Glomerular visceral epithelial cell (primary cell): Measurements from ENCODE around the gene CIZ1.
"Not testable (repeated sequence)": the region's sequence is repeated elsewhere in the genome, so short reads cannot be mapped to it uniquely, and the experiment has no call there.

Source experiments
- DNase-seq: peaks from one replicate; pipeline ENCODE4 v3.0.0-alpha.2; 2016; ENCODE audit errors: extremely low spot score

Gene CIZ1

GRCh38 chr9:128145951-128146351, 45.4 kb downstream of the CIZ1 start:
- no peak for DNase-seq

DNA sequence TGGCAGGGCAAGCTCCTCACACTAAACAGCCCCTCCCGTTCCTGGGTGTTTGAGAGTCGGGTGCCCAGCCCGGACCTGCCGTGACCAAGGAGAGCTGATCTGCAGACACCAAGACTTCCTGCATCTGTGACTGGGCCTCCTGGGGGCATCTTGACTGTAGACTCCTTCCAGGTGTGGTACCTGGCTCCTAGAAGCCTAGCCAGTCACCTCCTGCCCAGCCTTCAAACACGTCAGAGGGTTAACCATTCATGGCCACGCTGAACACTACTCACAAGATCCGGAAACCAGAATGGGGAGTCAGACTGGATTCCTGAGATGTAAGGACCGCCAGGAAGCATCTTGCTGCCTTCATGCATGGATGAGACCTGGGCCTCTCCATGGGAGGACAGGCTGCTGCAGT, 45.8 kb downstream of the CIZ1 start:
- DNase-seq: no peak

DNA sequence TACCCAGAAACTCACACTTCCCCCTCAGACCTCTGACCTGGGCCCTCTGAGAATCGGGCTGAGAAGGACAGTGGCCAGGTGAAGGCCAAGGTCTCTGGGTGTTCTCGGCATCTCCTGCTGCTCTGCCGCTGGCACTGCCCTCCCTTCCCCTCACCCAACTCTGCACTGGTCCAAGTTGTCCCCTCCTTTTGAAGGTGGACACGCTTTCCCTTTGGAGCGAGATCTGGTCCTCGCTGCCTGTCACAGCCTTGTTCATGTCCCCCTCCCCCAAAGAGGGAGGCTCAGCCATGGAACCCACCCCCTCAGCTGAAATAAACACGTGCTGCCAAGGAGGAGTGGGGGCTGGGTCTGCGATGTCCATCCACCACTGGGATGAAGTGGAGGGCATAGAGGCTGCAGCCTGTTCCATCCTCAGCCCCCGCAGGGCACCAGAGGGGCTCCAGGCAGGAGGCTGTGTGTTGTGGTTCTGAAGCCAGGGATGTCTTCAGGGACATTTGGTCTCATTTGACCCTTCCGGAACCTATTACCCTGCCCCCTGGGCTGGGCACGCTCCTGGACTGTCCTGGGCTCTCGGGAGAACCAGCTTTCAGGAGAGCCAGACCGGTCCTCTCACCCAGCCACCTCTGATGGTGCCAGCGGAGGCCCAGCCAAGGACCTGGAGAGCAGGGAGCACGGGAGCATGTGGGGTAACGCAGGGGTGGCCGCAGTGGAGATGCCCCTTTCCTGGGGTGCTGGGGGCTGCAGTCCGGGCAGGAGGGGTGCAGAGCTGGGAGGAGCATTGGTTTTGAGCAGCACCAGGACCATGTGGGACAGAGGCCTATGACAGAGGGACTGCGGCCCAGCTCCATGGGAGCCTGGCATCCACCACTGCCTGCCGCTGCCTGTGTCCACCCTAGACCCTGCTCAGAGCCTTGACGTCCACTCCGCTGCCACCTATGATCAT, 46.9 kb downstream of the CIZ1 start:
- no peak for DNase-seq

DNA sequence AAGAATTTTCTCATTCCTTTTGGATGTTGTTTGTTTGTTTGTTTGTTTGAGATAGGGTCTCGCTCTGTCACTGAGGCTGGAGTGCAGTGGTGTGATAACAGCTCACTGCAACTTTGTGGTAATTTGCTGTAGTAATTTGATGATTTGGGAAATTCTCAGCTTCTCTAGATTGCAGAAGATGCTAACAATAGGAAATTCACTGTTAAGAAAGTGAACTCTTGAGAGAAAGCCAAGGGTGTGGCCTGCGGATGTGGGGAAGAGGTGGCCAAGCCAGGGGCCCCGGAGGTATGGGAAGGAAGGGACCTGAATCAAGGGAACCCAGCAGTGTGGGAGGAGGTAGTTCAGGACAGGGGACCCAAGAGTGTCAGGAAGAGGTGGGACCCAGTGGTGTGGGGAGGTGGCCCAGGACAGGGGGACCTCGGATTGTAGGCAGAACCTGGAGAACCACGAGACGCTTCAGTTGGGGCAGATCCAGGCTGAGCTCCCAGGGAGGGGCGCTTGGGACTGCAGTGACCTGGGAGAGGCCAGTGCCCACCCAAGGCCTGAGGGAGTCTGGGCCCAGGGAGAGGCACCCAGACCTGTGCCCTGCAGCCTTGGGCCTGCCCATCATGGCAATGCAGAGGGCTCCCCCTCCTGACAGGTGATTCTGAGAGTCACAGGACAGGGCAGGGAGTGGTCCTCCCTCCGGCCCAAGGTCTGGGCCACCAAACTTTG, 47.7 kb downstream of the CIZ1 start:
- no peak for DNase-seq

GRCh38 chr9:128142596-128142995, 48.8 kb downstream of the CIZ1 start:
- DNase-seq: no peak

DNA sequence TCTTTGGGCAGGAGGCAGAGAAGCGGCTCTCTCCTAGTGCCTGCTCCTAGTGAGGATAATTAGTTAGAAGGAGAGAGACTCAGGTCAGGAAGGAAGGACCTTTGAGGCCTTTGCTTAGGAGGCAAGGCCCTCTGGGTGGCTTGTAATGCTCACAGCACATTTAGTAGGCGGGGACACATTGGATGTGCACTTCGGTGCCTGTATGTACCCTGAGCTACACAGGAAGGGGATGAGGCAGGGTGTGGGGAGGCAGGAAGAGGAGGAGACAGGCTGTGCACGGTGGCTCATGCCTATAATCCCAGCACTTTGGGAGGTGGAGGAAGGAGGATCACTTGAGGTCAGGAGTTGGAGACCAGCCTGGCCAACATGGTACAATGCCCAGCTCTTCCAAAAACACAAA, 49.3 kb downstream of the CIZ1 start:
- DNase-seq: no peak

DNA sequence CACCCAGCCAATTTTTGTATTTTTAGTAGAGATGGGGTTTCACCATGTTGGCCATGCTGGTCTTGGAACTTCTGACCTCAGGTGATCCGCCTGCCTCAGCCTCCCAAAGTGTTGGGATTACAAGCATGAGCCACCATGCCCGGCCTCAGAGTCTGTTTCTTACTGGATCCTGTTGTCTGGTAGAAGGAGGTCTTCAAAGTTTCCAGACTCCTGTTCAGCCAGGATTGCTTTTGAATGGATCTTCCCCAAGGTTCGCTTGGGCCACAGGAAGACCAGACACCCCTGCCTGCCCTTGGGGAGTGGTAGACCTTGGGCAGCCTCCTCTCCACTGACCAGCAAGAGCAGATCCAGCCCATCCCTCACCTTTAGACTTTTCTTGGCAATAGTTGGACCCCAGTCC, 49.8 kb downstream of the CIZ1 start:
- no peak for DNase-seq

GRCh38 chr9:128139621-128140020, 51.8 kb downstream of the CIZ1 start:
- DNase-seq: no peak

DNA sequence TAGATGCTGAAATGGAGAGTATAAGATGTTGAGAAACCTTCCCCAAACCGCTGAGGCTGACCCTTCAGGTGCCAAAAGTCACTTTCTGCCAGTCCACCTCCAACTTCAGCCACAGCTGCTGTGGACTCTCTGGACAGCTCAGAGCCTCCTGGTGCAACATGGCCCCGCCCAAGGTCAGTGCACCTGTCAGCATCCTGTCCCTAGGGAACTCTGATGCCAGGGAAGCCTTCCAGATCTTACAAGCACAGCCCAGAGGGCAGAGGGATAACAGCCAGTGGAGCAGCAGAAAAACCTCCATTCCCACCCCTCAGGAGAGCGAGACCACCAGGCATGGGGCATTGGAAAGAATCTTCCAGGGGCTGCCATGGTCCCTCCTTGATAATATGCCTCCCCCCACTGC, 53.4 kb downstream of the CIZ1 start:
- DNase-seq: no peak

DNA sequence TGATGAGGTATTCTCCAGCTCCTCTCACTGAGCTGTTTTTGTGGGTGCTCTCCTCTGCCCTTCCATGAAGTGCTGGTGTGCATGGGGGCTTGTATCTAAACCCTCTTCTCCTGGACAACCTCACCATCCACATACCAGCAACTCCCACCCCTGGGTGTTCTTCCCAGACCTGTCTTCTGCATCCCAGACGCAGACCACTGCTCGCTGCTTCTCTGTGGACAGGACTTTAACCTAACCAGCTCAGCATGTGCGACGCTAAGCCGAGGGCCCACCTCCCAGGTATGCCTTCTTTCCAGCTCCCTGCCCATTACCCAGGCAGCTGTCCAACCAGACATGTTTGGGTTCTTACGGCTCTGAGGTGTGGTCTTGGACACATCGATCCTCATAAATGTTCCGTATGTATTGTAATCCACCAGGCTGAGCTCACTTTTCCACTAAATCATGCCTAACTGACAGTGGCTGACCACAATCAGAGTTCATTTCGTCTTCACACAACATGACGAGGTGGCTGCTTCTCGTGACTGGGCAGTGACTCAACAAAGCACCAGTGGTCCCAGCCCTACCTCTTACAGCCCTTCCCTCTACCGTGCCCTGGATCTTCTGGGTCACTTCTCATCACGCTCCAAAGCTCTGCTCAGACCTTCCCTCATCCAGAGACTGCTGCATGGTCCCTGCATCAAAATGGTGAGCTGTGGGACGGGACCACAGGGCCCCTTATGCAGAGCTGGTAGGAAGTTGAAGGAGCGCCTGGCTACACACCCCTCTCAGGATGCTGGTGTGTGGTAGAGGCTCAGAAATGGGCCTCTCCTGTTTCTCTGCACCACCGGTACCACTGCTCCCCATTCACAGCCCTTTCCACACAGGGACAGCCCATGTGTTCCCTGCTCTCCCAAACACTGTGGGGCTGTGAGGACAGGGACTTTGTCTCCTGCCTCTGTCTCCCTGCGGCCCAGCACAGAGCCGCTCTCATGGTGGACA, 54.3 kb downstream of the CIZ1 start:
- peak; percentile 91 for DNase-seq

DNA sequence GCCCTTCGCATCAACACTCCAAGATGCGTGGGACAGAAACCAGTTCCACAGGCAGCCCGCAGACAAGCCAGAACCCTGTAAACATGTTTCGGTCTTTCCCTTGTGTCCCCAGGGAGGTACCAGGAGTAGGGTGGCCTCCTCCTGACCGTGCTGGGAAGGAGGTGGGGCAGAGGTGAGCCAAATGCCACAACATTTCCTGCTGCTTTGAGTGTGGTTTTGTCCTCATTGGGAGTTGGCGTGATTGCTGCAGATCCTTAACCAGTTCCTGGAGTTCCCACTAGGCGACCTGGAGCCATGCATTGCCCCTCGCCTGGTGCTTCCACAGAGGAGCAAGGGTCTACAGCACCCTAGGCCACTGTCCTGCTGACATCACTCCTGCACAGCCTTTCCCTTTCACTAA, 55.8 kb downstream of the CIZ1 start:
- not testable (repeated sequence) for DNase-seq

DNA sequence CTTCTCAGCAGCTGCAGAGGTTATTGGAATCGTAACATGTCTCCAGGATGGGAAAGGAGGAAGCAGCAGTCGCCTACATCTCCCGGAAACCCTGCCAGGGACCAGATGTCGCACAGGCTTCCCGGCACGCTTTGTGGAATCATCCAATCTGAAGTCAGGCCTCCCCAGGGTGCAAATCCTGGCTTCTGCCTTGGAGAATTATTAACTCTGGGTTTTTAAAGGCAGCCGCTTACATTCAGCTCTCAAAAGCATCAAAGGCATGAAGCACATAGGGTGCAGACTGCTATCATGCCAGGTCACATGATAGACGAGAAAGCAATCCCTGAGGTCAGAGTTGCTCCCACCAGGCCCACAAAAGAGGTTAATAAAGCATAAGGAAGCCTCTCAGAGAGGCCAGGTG, 59.2 kb downstream of the CIZ1 start:
- DNase-seq: peak; percentile 40

GRCh38 chr9:128131346-128131745, 60.0 kb downstream of the CIZ1 start:
- not testable (repeated sequence) for DNase-seq

DNA sequence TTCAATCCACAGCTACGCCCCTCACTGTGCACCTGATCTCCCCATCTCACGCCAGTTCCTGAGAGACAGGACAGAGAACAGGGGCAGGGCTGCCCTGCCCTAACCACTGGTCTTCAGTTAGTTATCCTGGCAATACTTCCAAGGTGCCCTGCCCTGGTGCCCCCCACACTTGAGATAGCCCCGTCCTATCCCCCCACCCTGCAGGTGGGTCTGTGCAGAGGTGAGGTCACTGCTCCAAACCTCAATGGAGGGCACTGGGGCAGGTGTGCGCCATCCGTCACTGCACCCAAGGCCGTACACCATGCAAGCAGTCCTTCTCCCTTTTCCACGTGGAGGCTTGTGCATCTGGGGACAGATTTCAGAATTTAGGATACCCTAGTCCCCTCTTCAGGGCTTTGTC, 60.7 kb downstream of the CIZ1 start:
- not testable (repeated sequence) for DNase-seq

DNA sequence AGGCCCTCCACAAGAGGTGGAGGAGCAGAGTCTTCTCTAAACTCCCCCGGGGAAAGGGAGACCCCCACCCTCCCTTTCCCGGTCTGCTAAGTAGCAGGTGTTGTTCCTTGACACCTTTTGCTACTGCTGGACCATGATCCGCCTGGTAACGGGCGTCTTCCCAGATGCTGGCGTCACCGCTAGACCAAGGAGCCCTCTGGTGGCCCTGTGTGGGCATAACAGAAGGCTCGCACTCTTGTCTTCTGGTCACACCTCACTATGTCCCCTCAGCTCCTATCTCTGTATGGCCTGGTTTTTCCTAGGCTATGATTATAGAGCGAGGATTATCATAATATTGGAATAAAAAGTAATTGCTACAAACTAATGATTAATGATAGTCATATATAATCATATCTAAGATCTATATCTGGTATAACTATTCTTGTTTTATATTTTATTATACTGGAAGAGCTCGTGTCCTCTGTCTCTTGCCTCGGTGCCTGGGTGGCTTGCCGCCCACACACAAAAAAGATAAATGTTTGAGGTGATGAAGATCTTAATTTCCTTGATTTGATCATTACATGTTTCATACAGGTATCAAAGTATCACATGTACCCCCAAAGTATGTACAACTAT, 61.3 kb downstream of the CIZ1 start:
- not testable (repeated sequence) for DNase-seq

DNA sequence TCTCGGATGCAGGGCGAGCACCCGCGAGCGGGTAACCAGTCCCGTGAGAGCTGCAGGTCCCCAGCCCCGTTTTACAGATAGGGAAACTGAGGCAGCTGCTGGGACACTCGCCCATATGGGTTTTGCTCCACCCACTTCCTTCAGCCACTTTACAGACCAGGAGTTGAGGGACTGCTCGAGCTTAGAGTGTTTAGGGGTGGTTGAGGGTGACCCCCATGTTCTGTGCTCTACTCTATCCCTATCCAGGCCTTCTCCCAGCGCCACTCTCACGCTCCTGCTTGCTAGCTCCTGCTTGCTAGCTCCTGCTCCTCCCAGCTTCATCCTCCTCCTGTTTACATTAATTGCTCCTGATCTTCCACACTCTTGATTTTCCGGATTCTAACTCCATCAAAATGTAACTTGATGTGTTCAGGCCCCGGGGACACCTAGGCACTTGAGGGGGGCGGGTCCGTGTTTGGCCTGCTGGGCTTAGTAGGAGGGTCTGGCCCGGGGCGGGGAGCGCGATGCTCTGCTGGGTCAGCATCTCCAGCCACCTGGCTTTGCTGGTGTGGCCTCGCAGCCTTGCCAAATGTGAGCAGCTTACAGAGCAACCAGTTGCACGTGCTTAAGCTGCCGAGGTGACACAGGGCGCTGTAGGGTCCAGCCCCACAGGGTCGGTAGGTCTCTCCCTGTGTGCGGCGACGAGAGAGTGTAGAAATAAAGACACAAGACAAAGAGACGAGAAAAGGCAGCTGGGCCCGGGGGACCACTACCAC, 62.4 kb downstream of the CIZ1 start:
- DNase-seq: no peak

- peak; percentile 90 for DNase-seq
These were observed 63.2 kb downstream of the CIZ1 start for GRCh38 chr9:128127990-128128835.

GRCh38 chr9:128127568-128127989, 63.8 kb downstream of the CIZ1 start, which contains the start of gene PTGES2:
Gene PTGES2 (minus strand): TSS chr9:128127729. CDS start chr9:128127717, 12 bp downstream.
- DNase-seq: peak; percentile 81

GRCh38 chr9:128125580-128126354, 65.6 kb downstream of the CIZ1 start:
- DNase-seq: no peak
